Measurements from ENCODE around the gene CFAP221.

Gene CFAP221

GRCh38 chr2:119637371-119637770, 93.1 kb downstream of the CFAP221 start:
- H3K36me3 ChIP-seq (ENCODE audit: low read length) = no peaks in the 10 kb centered on the region
- no peak overlapping the region for H2AFZ ChIP-seq (ENCODE audit: low read depth, low read length, severe bottlenecking)
- H3K27me3 ChIP-seq (ENCODE audit: low read length) = peaks cover 4% of the 10 kb centered on the region; the same call in 1 of the 2 replicates
- H3K9me2 ChIP-seq (replicated peaks; ENCODE audit: insufficient read depth, low read length) = no peaks in the 10 kb centered on the region
- no peak overlapping the region for H3K27ac ChIP-seq (ENCODE audit: low read depth, low read length)
- no peaks in the 10 kb centered on the region for H3K9me3 ChIP-seq (ENCODE audit: insufficient read depth, low read length)
- H3K9ac ChIP-seq (ENCODE audit: low read length) = no peak overlapping the region
- H3K4me2 ChIP-seq (ENCODE audit: low read depth, low read length, poor library complexity, severe bottlenecking) = no peak overlapping the region
- TF ChIP-seq, protein P1, sequence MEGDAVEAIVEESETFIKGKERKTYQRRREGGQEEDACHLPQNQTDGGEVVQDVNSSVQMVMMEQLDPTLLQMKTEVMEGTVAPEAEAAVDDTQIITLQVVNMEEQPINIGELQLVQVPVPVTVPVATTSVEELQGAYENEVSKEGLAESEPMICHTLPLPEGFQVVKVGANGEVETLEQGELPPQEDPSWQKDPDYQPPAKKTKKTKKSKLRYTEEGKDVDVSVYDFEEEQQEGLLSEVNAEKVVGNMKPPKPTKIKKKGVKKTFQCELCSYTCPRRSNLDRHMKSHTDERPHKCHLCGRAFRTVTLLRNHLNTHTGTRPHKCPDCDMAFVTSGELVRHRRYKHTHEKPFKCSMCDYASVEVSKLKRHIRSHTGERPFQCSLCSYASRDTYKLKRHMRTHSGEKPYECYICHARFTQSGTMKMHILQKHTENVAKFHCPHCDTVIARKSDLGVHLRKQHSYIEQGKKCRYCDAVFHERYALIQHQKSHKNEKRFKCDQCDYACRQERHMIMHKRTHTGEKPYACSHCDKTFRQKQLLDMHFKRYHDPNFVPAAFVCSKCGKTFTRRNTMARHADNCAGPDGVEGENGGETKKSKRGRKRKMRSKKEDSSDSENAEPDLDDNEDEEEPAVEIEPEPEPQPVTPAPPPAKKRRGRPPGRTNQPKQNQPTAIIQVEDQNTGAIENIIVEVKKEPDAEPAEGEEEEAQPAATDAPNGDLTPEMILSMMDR (IDR thresholded peaks at IDR 0.05; ENCODE audit: insufficient read depth, low read length, poor library complexity, severe bottlenecking) = no peak
- TF ChIP-seq EZH2phosphoT487 (conservative IDR thresholded peaks at IDR 0.05; ENCODE audit: low read length) = no peak
- H3K79me2 ChIP-seq (ENCODE audit: insufficient read depth, low read length) = no peaks in the 10 kb centered on the region
- H3F3A ChIP-seq (ENCODE audit: insufficient read depth) = no peaks in the 10 kb centered on the region
- H3K4me3 ChIP-seq (ENCODE audit: insufficient read depth, low read length, poor library complexity, severe bottlenecking) = no peak overlapping the region
- no peaks in the 10 kb centered on the region for H4K20me1 ChIP-seq (ENCODE audit: low read depth, low read length)

GRCh38 chr2:119638246-119638645, 94.0 kb downstream of the CFAP221 start:
- Histone ChIP-seq H3K4me3 (ENCODE audit: insufficient read depth, low read length, poor library complexity, severe bottlenecking) (no peak overlapping the region), H3K27ac (ENCODE audit: low read depth, low read length) (no peak overlapping the region), H3F3A (ENCODE audit: insufficient read depth) (no peaks in the 10 kb centered on the region), H3K27me3 (ENCODE audit: low read length) (peaks cover 4% of the 10 kb centered on the region; the same call in 1 of the 2 replicates), H3K9me2 (replicated peaks; ENCODE audit: insufficient read depth, low read length) (no peaks in the 10 kb centered on the region), H3K79me2 (ENCODE audit: insufficient read depth, low read length) (no peaks in the 10 kb centered on the region), H4K20me1 (ENCODE audit: low read depth, low read length) (no peaks in the 10 kb centered on the region), H3K9ac (ENCODE audit: low read length) (no peak overlapping the region), H2AFZ (ENCODE audit: low read depth, low read length, severe bottlenecking) (no peak overlapping the region), H3K4me2 (ENCODE audit: low read depth, low read length, poor library complexity, severe bottlenecking) (no peak overlapping the region), H3K36me3 (ENCODE audit: low read length) (no peaks in the 10 kb centered on the region), H3K9me3 (ENCODE audit: insufficient read depth, low read length) (no peaks in the 10 kb centered on the region)
- TF ChIP-seq, protein P1 (IDR thresholded peaks at IDR 0.05; ENCODE audit: insufficient read depth, low read length, poor library complexity, severe bottlenecking) = no peak
- no peak for TF ChIP-seq EZH2phosphoT487 (conservative IDR thresholded peaks at IDR 0.05; ENCODE audit: low read length)

GRCh38 chr2:119638685-119639554, 94.7 kb downstream of the CFAP221 start:
- Histone ChIP-seq H3K4me3 (ENCODE audit: insufficient read depth, low read length, poor library complexity, severe bottlenecking) (no peak overlapping the region), H3K9me2 (replicated peaks; ENCODE audit: insufficient read depth, low read length) (no peaks in the 10 kb centered on the region), H3K9ac (ENCODE audit: low read length) (no peak overlapping the region), H3K79me2 (ENCODE audit: insufficient read depth, low read length) (no peaks in the 10 kb centered on the region), H3K36me3 (ENCODE audit: low read length) (no peaks in the 10 kb centered on the region), H3K27me3 (ENCODE audit: low read length) (peaks cover 4% of the 10 kb centered on the region; the same call in 1 of the 2 replicates), H3K9me3 (ENCODE audit: insufficient read depth, low read length) (no peaks in the 10 kb centered on the region), H3F3A (ENCODE audit: insufficient read depth) (no peaks in the 10 kb centered on the region), H3K27ac (ENCODE audit: low read depth, low read length) (no peak overlapping the region), H3K4me2 (ENCODE audit: low read depth, low read length, poor library complexity, severe bottlenecking) (no peak overlapping the region), H2AFZ (ENCODE audit: low read depth, low read length, severe bottlenecking) (no peak overlapping the region), H4K20me1 (ENCODE audit: low read depth, low read length) (no peaks in the 10 kb centered on the region)
- TF ChIP-seq, protein P1 (IDR thresholded peaks at IDR 0.05; ENCODE audit: insufficient read depth, low read length, poor library complexity, severe bottlenecking) = no peak
- TF ChIP-seq EZH2phosphoT487 (conservative IDR thresholded peaks at IDR 0.05; ENCODE audit: low read length) = no peak

Data from SU-DHL-6 (cell line).